DMS79 treated with DMSO at 0.1 percent for 48 hours (cell line): ENCODE results near the gene MGAT4D.
"Not testable (repeated sequence)": the region's sequence is repeated elsewhere in the genome, so short reads cannot be mapped to it uniquely, and the experiment has no call there.

ENCODE experiments used
- DNase-seq: peaks from one replicate; lab custom pipeline; 2025; lab: John Stamatoyannopoulos, UW

MGAT4D gene

GRCh38 chr4:140439644-140440142 is 58.4 kb downstream of the MGAT4D start:
- no peak for DNase-seq

GRCh38 chr4:140427919-140428471 is 70.1 kb downstream of the MGAT4D start:
- peak; percentile 57 for DNase-seq

- DNase-seq, result peak; percentile 57
Observed at GRCh38 chr4:140427106-140427918, 70.8 kb downstream of the MGAT4D start, which contains the start of gene CLGN. Gene CLGN (minus strand): TSS chr4:140427648. CDS start chr4:140413078, 14,570 bp downstream.

- DNase-seq, result peak; percentile 9
Observed at GRCh38 chr4:140426610-140427105, 71.4 kb downstream of the MGAT4D start.

GRCh38 chr4:140423106-140423505 is 75.0 kb downstream of the MGAT4D start:
- no peak for DNase-seq

- DNase-seq, result not testable (repeated sequence)
Observed at GRCh38 chr4:140413130-140413969, 84.7 kb downstream of the MGAT4D start.

- no peak for DNase-seq
Observed at GRCh38 chr4:140408974-140409373, 89.1 kb downstream of the MGAT4D start.

GRCh38 chr4:140406292-140406691 is 91.8 kb downstream of the MGAT4D start:
- no peak for DNase-seq

GRCh38 chr4:140400111-140400510 is 98.0 kb downstream of the MGAT4D start:
- DNase-seq, result no peak

- DNase-seq, result no peak
Observed at GRCh38 chr4:140395668-140396067, 102.4 kb downstream of the MGAT4D start.
